K562 (cell line): ENCODE data around the gene FAM83B. TPM values are rescaled to one million over a fixed set of nuclear protein-coding genes. Genes with fewer than 3 reads are reported as not detected.
"Not testable (repeated sequence)": the region's sequence is repeated elsewhere in the genome, so short reads cannot be mapped to it uniquely, and the experiment has no call there.

Experiments
- ATAC-seq: fragments of 200-7000 bp; cut with Tn5 transposase; 3 replicates; pipeline ENCODE4 v1.9.1; 2020; ENCODE audit warnings: moderate library complexity
- BruUV-seq: library from RNA; stranded (reverse); fragments of 400-500 nt; replicated peaks from 2 replicates; lab custom pipeline; 2021; lab: Mats Ljungman, UMichigan
- CTCF ChIA-PET: fragments of 300-600 bp; formaldehyde crosslinking; extraction: SDS; loops from one replicate; lab custom pipeline; 2021; ENCODE audit warnings: low intra/inter-chr PET ratio; lab: Yijun Ruan, JAX
- POLR2A ChIA-PET: fragments of 300-600, 350-650 bp; sonication (Branson Sonifier 250); formaldehyde crosslinking; extraction: SDS; loops from one replicate; lab custom pipeline; 2021; ENCODE audit warnings: antibody characterized with exemption, inconsistent platforms; lab: Yijun Ruan, JAX
- DNase-seq, 4 experiments: peaks; one replicate each; pipeline versions ENCODE4 v3.0.0 to v3.0.0-alpha.2; 2011 to 2018; ENCODE audit warnings: low spot score in 3 of 4, mixed read lengths in 3 of 4; ENCODE audit errors: extremely low read depth in 1 of 4
- FAIRE-seq: peaks from 2 replicates; lab custom pipeline; 2011; peaks lifted over from hg19 to GRCh38; lab: Jason Lieb, UNC
- H2AFZ ChIP-seq: 2 replicates; pipeline ENCODE4 v1.6.0; 2011; ENCODE audit warnings: low read depth, low read length, control low read depth, inconsistent platforms
- H3K27ac ChIP-seq: fragments of 200-600 bp; 3 replicates; pipeline ENCODE4 v1.8.0; 2011; ENCODE audit warnings: low read depth, mild to moderate bottlenecking, control low read depth, inconsistent platforms, low read length, moderate library complexity, mixed read lengths; ENCODE audit errors: extremely low read depth
- H3K27me3 ChIP-seq, 2 experiments: fragments of 300-600 bp in 1 of 2; 2 replicates in 1 of 2; 3 replicates in 1 of 2; pipeline versions ENCODE4 v1.6.0 to v1.8.0; 2011; ENCODE audit warnings: inconsistent platforms in 2 of 2, low read length in 2 of 2, mild to moderate bottlenecking in 1 of 2, mixed read lengths in 1 of 2, moderate library complexity in 1 of 2; ENCODE audit not compliant: control insufficient read depth in 2 of 2, insufficient read depth in 2 of 2
- H3K36me3 ChIP-seq: fragments of 300-600 bp; 3 replicates; pipeline ENCODE4 v1.8.0; 2011; ENCODE audit warnings: mild to moderate bottlenecking, low read length, inconsistent platforms; ENCODE audit not compliant: control insufficient read depth, insufficient read depth
- H3K4me1 ChIP-seq, 2 experiments: fragments of 200-600 bp in 1 of 2; replicated peaks in 1 of 2; 2 replicates in 1 of 2; 3 replicates in 1 of 2; pipeline versions ENCODE4 v1.5.1 to v1.8.0; 2011; ENCODE audit warnings: inconsistent platforms in 2 of 2, low read length in 2 of 2, mild to moderate bottlenecking in 1 of 2, mixed read lengths in 1 of 2, moderate library complexity in 1 of 2; ENCODE audit not compliant: control insufficient read depth in 2 of 2, insufficient read depth in 2 of 2
- H3K4me2 ChIP-seq: 2 replicates; pipeline ENCODE4 v1.6.1; 2011; ENCODE audit warnings: low read length, control low read depth, inconsistent platforms, mixed read lengths; ENCODE audit not compliant: insufficient read depth
- H3K4me3 ChIP-seq: fragments of 200-600 bp; sonication (generic), shearing (Covaris generic); 2 replicates; pipeline ENCODE4 v1.5.1; 2016; ENCODE audit warnings: control low read depth, inconsistent platforms
- H3K79me2 ChIP-seq: fragments of 200-600 bp; 3 replicates; pipeline ENCODE4 v1.8.0; 2011; ENCODE audit warnings: low read length, inconsistent platforms; ENCODE audit not compliant: control insufficient read depth, insufficient read depth
- H3K9ac ChIP-seq, 2 experiments: 2 replicates each; pipeline versions ENCODE4 v1.6.0 to v1.6.1; 2011; ENCODE audit warnings: low read depth in 2 of 2, low read length in 2 of 2, control low read depth in 1 of 2, inconsistent platforms in 1 of 2, mild to moderate bottlenecking in 1 of 2, mixed read lengths in 1 of 2; ENCODE audit not compliant: insufficient read depth in 1 of 2
- H3K9me1 ChIP-seq: one replicate; pipeline ENCODE4 v1.6.0; 2011; ENCODE audit warnings: inconsistent platforms, mild to moderate bottlenecking, low read length, moderate library complexity; ENCODE audit not compliant: control insufficient read depth, insufficient read depth
- H3K9me3 ChIP-seq: replicated peaks from 2 replicates; pipeline ENCODE4 v1.5.1; 2011; ENCODE audit warnings: low read depth, low read length, inconsistent platforms; ENCODE audit not compliant: control insufficient read depth, insufficient read depth
- H4K20me1 ChIP-seq: replicated peaks from 2 replicates; pipeline ENCODE4 v1.6.1; 2011; ENCODE audit warnings: low read length, inconsistent platforms, mixed read lengths; ENCODE audit not compliant: control insufficient read depth, insufficient read depth
- CCNT2 ChIP-seq: IDR thresholded peaks from 2 replicates; pipeline ENCODE4 v1.6.1; 2011; ENCODE audit warnings: borderline replicate concordance, low read depth, mild to moderate bottlenecking, moderate library complexity, mixed read lengths, low read length; ENCODE audit not compliant: insufficient read length; ENCODE audit errors: extremely low read depth
- E2F4 ChIP-seq: sonication (generic); formaldehyde crosslinking; IDR thresholded peaks from 2 replicates; pipeline ENCODE4 v1.8.0; 2022; ENCODE audit warnings: mild to moderate bottlenecking, low read depth, missing genetic modification reagents
- JUND ChIP-seq, 2 experiments: IDR thresholded peaks; 2 replicates in 1 of 2; 3 replicates in 1 of 2; pipeline ENCODE4 v1.6.1; 2011; ENCODE audit warnings: borderline replicate concordance in 2 of 2, low read depth in 2 of 2, low read length in 2 of 2, improper control_type of control experiment in 1 of 2, missing biosample characterization in 1 of 2, missing genetic modification characterization in 1 of 2, missing genetic modification reagents in 1 of 2
- MAFG ChIP-seq: fragments of 450-650 bp; conservative IDR thresholded peaks from 2 replicates; pipeline ENCODE4 v1.6.1; 2016; ENCODE audit warnings: missing genetic modification characterization, missing compliant biosample characterization
- NFRKB ChIP-seq: fragments of 450-650 bp; IDR thresholded peaks from 2 replicates; pipeline ENCODE4 v1.6.1; 2016; ENCODE audit warnings: low read depth
- OTX1 ChIP-seq: fragments of 450-650 bp; formaldehyde crosslinking; IDR thresholded peaks from 2 replicates; pipeline ENCODE4 v1.4.0; 2022; ENCODE audit warnings: mild to moderate bottlenecking
- SIX5 ChIP-seq, 2 experiments: IDR thresholded peaks; 2 replicates each; pipeline ENCODE4 v1.6.1; 2011; ENCODE audit warnings: low read length in 2 of 2, borderline replicate concordance in 1 of 2, low read depth in 1 of 2, mild to moderate bottlenecking in 1 of 2, moderate library complexity in 1 of 2; ENCODE audit not compliant: insufficient read depth in 1 of 2
- ZNF384 ChIP-seq: IDR thresholded peaks from 2 replicates; pipeline ENCODE4 v1.6.1; 2012; ENCODE audit warnings: low read depth, low read length, improper control_type of control experiment
- WGBS: fragments of 100-300 bp; shearing (Covaris generic); methylation state at CpG from one replicate; pipeline ENCODE4 v1.1.6; 2016; ENCODE audit warnings: low coverage, mixed read lengths; ENCODE audit not compliant: insufficient coverage; ENCODE audit errors: missing lambda C conversion rate; 5-methylcytosine and 5-hydroxymethylcytosine counted together
- in situ Hi-C: fragments of 300-500 bp; cut with MboI; formaldehyde crosslinking; loops from 4 replicates; pipeline ENCODE4 v1.15.0; 2018; ENCODE audit warnings: inconsistent platforms, mixed read lengths
- intact Hi-C: fragments of 100-400 bp; cut with micrococcal nuclease; formaldehyde crosslinking; loops from 2 replicates; pipeline ENCODE4 v1.14.2; 2022
- polyA plus RNA-seq, 8 experiments: library from polyadenylated mRNA; depleted of rRNA in 4 of 8; stranded (reverse) in 5 of 8; unstranded in 3 of 8; fragments of >200 nt; fragmentation: Nextera tagmentation in 2 of 8; fragmentation: Illumina TruSeq in 1 of 8; extraction: Ambion mirVana in 2 of 8; extraction: Trizol in 1 of 8; gene quantifications; 2 replicates each; pipeline versions ENCODE4 v1.2.1 to v1.2.3, GENCODE V29; 2011 to 2014; ENCODE audit warnings: inconsistent platforms in 1 of 8, missing spikeins in 1 of 8
- total RNA-seq, 7 experiments: library from RNA; depleted of rRNA in 6 of 7; stranded (reverse); fragments of >200 nt in 6 of 7; fragmentation: Illumina TruSeq in 2 of 7; extraction: Trizol in 2 of 7; gene quantifications; 2 replicates each; pipeline versions ENCODE4 v1.2.1 to v1.2.3, GENCODE V29; 2011 to 2021; ENCODE audit warnings: low replicate concordance in 1 of 7

The FAM83B gene
- total and polyA plus RNA-seq, 9 of the 15 experiments (the other 6 are each of a cell fraction or from before 2014, with no cell fraction given): not detected

- TF ChIP-seq JUND (IDR thresholded peaks at IDR 0.05; ENCODE audit: borderline replicate concordance, low read depth, low read length) (no peak), JUND (tag; IDR thresholded peaks at IDR 0.05; ENCODE audit: borderline replicate concordance, low read depth, low read length) (no peak), OTX1 (CRISPR knock-in tag) (no peak), ZNF384 (no peak), E2F4 (CRISPR knock-in tag) (no peak), MAFG (tag) (no peak), SIX5 (IDR thresholded peaks at IDR 0.05; ENCODE audit: borderline replicate concordance in 1 of 2, insufficient read depth in 1 of 2, low read depth in 1 of 2, low read length in 2 of 2) (no peak), CCNT2 (no peak), NFRKB (no peak)
Observed at GRCh38 chr6:54971825-54972224, 125.3 kb downstream of the FAM83B start (continued).

GRCh38 chr6:54979161-54979560, 132.6 kb downstream of the FAM83B start:
- H3K9me3 ChIP-seq, H3K27ac ChIP-seq, in situ Hi-C loops, H3K4me2 ChIP-seq, intact Hi-C loops, H4K20me1 ChIP-seq, DNase-seq, FAIRE-seq, H3K4me3 ChIP-seq, H3K27me3 ChIP-seq, H3K36me3 ChIP-seq, H3K9me1 ChIP-seq, CTCF ChIA-PET, H2AFZ ChIP-seq, H3K79me2 ChIP-seq, H3K9ac ChIP-seq, BruUV-seq, POLR2A ChIA-PET, H3K4me1 ChIP-seq, ATAC-seq: not testable (repeated sequence)
- WGBS: 3% methylated on average over 6 of the region's 24 CpGs
